DMS 273 treated with DMSO at 0.1 percent for 48 hours (cell line): ENCODE data around the gene KLF8.

Experiments
- DNase-seq: peaks from one replicate; lab custom pipeline; 2025; lab: John Stamatoyannopoulos, UW

KLF8 gene

GRCh38 chrX:56309881-56310280, 77.7 kb downstream of the KLF8 start:
- no peak for DNase-seq

GRCh38 chrX:56310581-56310980, 78.4 kb downstream of the KLF8 start:
- DNase-seq = no peak

- DNase-seq = no peak
These were observed 81.2 kb downstream of the KLF8 start for GRCh38 chrX:56313308-56313707.

GRCh38 chrX:56314334-56314733, 82.2 kb downstream of the KLF8 start:
- no peak for DNase-seq

- DNase-seq = no peak
These were observed 85.9 kb downstream of the KLF8 start for GRCh38 chrX:56318076-56318475.

- DNase-seq = no peak
These were observed 87.0 kb downstream of the KLF8 start for GRCh38 chrX:56319165-56319564.
